CD14-positive monocyte (primary cell): Measurements from ENCODE around the gene CCDC85A. TPM values are rescaled to one million over a fixed set of nuclear protein-coding genes. Genes with fewer than 3 reads are reported as not detected.

Experiments
- DNase-seq, 3 donors: peaks; one replicate each; pipeline ENCODE4 v3.0.0-alpha.2; 2011 to 2022
- H2AFZ ChIP-seq: 2 replicates; pipeline ENCODE4 v1.6.0; 2012; ENCODE audit warnings: mild to moderate bottlenecking, low read depth, low read length, inconsistent platforms; ENCODE audit not compliant: insufficient read depth, poor library complexity, severe bottlenecking
- H3K27ac ChIP-seq, 2 donors: 1 replicate in 1 of 2; 2 replicates in 1 of 2; pipeline ENCODE4 v1.5.1; 2012 to 2013; ENCODE audit warnings: low read length in 2 of 2, control low read depth in 1 of 2, inconsistent platforms in 1 of 2, low read depth in 1 of 2, mild to moderate bottlenecking in 1 of 2
- H3K27me3 ChIP-seq, 2 donors: one replicate each; pipeline versions ENCODE4 v1.6.0 to v1.6.1; 2011 to 2013; ENCODE audit warnings: low read length in 2 of 2; ENCODE audit not compliant: control insufficient read depth in 2 of 2, insufficient read depth in 2 of 2
- H3K36me3 ChIP-seq, 2 donors: replicated peaks in 1 of 2; 1 replicate in 1 of 2; 2 replicates in 1 of 2; pipeline versions ENCODE4 v1.5.1 to v1.6.1; 2012 to 2013; ENCODE audit warnings: low read length in 2 of 2, control low read depth in 1 of 2, inconsistent platforms in 1 of 2, mild to moderate bottlenecking in 1 of 2; ENCODE audit not compliant: insufficient read depth in 2 of 2, control insufficient read depth in 1 of 2
- H3K4me1 ChIP-seq, 2 donors: 1 replicate in 1 of 2; 2 replicates in 1 of 2; pipeline versions ENCODE4 v1.5.1 to v1.6.1; 2012 to 2013; ENCODE audit warnings: low read length in 2 of 2, control low read depth in 1 of 2, inconsistent platforms in 1 of 2, mild to moderate bottlenecking in 1 of 2, moderate library complexity in 1 of 2; ENCODE audit not compliant: insufficient read depth in 2 of 2, control insufficient read depth in 1 of 2
- H3K4me2 ChIP-seq: replicated peaks from 2 replicates; pipeline ENCODE3; 2012; ENCODE audit warnings: low read length, moderate library complexity, mild to moderate bottlenecking; ENCODE audit not compliant: poor library complexity, severe bottlenecking; ENCODE audit errors: extremely low read depth
- H3K4me3 ChIP-seq, 3 experiments: fragments of 200-600 bp in 1 of 3; sonication (generic) in 1 of 3; replicated peaks in 1 of 3; 1 replicate in 2 of 3; 2 replicates in 1 of 3; pipeline ENCODE4 v1.5.1; 2011 to 2013; ENCODE audit warnings: low read length in 3 of 3, mild to moderate bottlenecking in 3 of 3, control low read depth in 2 of 3, low read depth in 2 of 3, inconsistent platforms in 1 of 3, moderate library complexity in 1 of 3
- H3K79me2 ChIP-seq: 2 replicates; pipeline ENCODE4 v1.6.0; 2012; ENCODE audit warnings: mild to moderate bottlenecking, control low read depth, inconsistent platforms, low read length, moderate library complexity; ENCODE audit not compliant: insufficient read depth
- H3K9ac ChIP-seq: 2 replicates; pipeline ENCODE4 v1.6.0; 2017; ENCODE audit warnings: low read length, mild to moderate bottlenecking; ENCODE audit not compliant: insufficient read depth, poor library complexity, severe bottlenecking
- H3K9me3 ChIP-seq, 2 donors: replicated peaks in 1 of 2; 1 replicate in 1 of 2; 2 replicates in 1 of 2; pipeline versions ENCODE4 v1.5.1 to v1.6.1; 2012 to 2013; ENCODE audit warnings: low read length in 2 of 2, control low read depth in 1 of 2; ENCODE audit not compliant: control insufficient read depth in 1 of 2, insufficient read depth in 1 of 2
- H4K20me1 ChIP-seq: 2 replicates; pipeline ENCODE4 v1.6.0; 2012; ENCODE audit warnings: mild to moderate bottlenecking, low read length, control low read depth, moderate library complexity; ENCODE audit not compliant: insufficient read depth
- H3K27ac Mint-ChIP-seq, 7 donors: one replicate each; pipeline ENCODE4 v1.8.0; 2020; ENCODE audit warnings: mild to moderate bottlenecking in 7 of 7, mixed read lengths in 7 of 7, moderate library complexity in 6 of 7, inconsistent platforms in 2 of 7
- H3K27me3 Mint-ChIP-seq, 3 donors: one replicate each; pipeline ENCODE4 v1.8.0; 2021 to 2022; ENCODE audit warnings: low read depth in 3 of 3, mild to moderate bottlenecking in 3 of 3, mixed read lengths in 3 of 3, moderate library complexity in 3 of 3, inconsistent platforms in 1 of 3
- H3K36me3 Mint-ChIP-seq, 2 donors: one replicate each; pipeline ENCODE4 v1.8.0; 2020; ENCODE audit warnings: mixed read lengths in 2 of 2, inconsistent platforms in 1 of 2, mild to moderate bottlenecking in 1 of 2
- H3K4me1 Mint-ChIP-seq: one replicate; pipeline ENCODE4 v1.8.0; 2020; ENCODE audit warnings: mild to moderate bottlenecking, mixed read lengths
- H3K4me3 Mint-ChIP-seq, 2 donors: one replicate each; pipeline ENCODE4 v1.8.0; 2020; ENCODE audit warnings: mild to moderate bottlenecking in 2 of 2, mixed read lengths in 2 of 2, moderate library complexity in 1 of 2
- H3K9me3 Mint-ChIP-seq, 7 donors: one replicate each; pipeline ENCODE4 v1.8.0; 2020 to 2022; ENCODE audit warnings: mixed read lengths in 7 of 7, mild to moderate bottlenecking in 6 of 7, moderate library complexity in 6 of 7, inconsistent platforms in 2 of 7
- WGBS: methylation state at CpG from one replicate; pipeline ENCODE4 v1.1.5; 2013; ENCODE audit warnings: missing lambda C conversion rate; ENCODE audit not compliant: insufficient coverage; 5-methylcytosine and 5-hydroxymethylcytosine counted together
- intact Hi-C, 2 donors: fragments of 100-400 bp; cut with micrococcal nuclease; formaldehyde crosslinking; loops; one replicate each; pipeline versions ENCODE4 v1.15.0 to v1.15.1; 2023
- polyA plus RNA-seq, 3 donors: library from polyadenylated mRNA; depleted of rRNA in 1 of 3; unstranded in 2 of 3; stranded (reverse) in 1 of 3; fragments of 300-500 nt in 2 of 3; fragments of >200 nt in 1 of 3; fragmentation: Illumina TruSeq in 2 of 3; gene quantifications; 1 replicate in 2 of 3; 2 replicates in 1 of 3; pipeline ENCODE4 v1.2.3, GENCODE V29; 2012 to 2021
- TF ChIP-seq, protein P1 (sequence below): fragments of 200-600 bp; IDR thresholded peaks from one replicate; pipeline ENCODE4 v1.8.0; 2022; ENCODE audit warnings: antibody characterized with exemption, mild to moderate bottlenecking

Gene CCDC85A
- polyA plus RNA-seq, 3 donors, result not detected

DNA sequence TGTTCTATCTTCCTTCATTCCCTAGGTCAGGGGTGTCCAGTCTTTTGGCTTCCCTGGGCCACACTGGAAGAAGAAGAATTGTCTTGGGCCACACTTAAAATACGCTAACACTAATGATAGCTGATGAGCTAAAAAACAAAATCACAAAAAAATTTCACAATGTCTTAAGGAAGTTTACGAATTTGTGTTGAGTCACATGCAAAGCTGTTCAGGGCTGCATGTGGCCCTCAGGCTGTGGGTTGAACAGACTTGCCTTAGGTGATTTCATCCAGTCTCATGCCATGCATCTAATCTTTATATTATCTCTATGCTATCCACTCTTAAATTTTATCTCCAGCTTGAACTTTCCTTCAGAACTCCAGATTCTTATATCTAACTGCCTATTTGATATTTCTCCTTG, 80.1 kb downstream of the CCDC85A start:
- intact Hi-C loops, result no loop called here
- TF ChIP-seq, protein P1, sequence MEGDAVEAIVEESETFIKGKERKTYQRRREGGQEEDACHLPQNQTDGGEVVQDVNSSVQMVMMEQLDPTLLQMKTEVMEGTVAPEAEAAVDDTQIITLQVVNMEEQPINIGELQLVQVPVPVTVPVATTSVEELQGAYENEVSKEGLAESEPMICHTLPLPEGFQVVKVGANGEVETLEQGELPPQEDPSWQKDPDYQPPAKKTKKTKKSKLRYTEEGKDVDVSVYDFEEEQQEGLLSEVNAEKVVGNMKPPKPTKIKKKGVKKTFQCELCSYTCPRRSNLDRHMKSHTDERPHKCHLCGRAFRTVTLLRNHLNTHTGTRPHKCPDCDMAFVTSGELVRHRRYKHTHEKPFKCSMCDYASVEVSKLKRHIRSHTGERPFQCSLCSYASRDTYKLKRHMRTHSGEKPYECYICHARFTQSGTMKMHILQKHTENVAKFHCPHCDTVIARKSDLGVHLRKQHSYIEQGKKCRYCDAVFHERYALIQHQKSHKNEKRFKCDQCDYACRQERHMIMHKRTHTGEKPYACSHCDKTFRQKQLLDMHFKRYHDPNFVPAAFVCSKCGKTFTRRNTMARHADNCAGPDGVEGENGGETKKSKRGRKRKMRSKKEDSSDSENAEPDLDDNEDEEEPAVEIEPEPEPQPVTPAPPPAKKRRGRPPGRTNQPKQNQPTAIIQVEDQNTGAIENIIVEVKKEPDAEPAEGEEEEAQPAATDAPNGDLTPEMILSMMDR, result no peak
- Mint-ChIP-seq H3K4me3 (no peak overlapping the region), H3K27me3 (peaks cover 0 to 1% (median 0%) of the 10 kb centered on the region in 3 donors), H3K27ac (no peak overlapping the region), H3K4me1 (no peaks in the 10 kb centered on the region), H3K36me3 (no peaks in the 10 kb centered on the region), H3K9me3 (peaks cover 0 to 2% (median 1%) of the 10 kb centered on the region in 7 donors)
- Histone ChIP-seq H3K4me1 (no peaks in the 10 kb centered on the region), H3K4me2 (no peak overlapping the region), H4K20me1 (no peaks in the 10 kb centered on the region), H3K27ac (no peak overlapping the region), H3K79me2 (no peaks in the 10 kb centered on the region), H3K4me3 (no peak overlapping the region), H3K9ac (no peak overlapping the region), H2AFZ (no peak overlapping the region), H3K36me3 (no peaks in the 10 kb centered on the region), H3K9me3 (peaks cover 0 to 3% of the 10 kb centered on the region in 2 donors), H3K27me3 (no peaks in the 10 kb centered on the region)
- 100% methylated on average over 1 of the region's 2 CpGs for WGBS
- DNase-seq, result no peak

- Mint-ChIP-seq H3K27me3 (peaks cover 0 to 2% (median 0%) of the 10 kb centered on the region in 3 donors), H3K36me3 (no peaks in the 10 kb centered on the region), H3K27ac (no peak overlapping the region), H3K9me3 (peaks cover 0 to 2% (median 1%) of the 10 kb centered on the region in 7 donors), H3K4me1 (no peaks in the 10 kb centered on the region), H3K4me3 (no peak overlapping the region)
- Histone ChIP-seq H3K27ac (no peak overlapping the region), H3K4me1 (no peaks in the 10 kb centered on the region), H3K4me2 (no peak overlapping the region), H3K79me2 (no peaks in the 10 kb centered on the region), H3K9ac (no peak overlapping the region), H3K36me3 (no peaks in the 10 kb centered on the region), H2AFZ (no peak overlapping the region), H4K20me1 (no peaks in the 10 kb centered on the region), H3K27me3 (no peaks in the 10 kb centered on the region), H3K9me3 (no peaks in the 10 kb centered on the region), H3K4me3 (no peak overlapping the region)
- TF ChIP-seq, protein P1, result no peak
- DNase-seq, result no peak
- 92% methylated on average over 2 of the region's 5 CpGs for WGBS
- intact Hi-C loops, result no loop called here
Measured at GRCh38 chr2:56266761-56267414, 83.1 kb downstream of the CCDC85A start.
